GM21619 (cell line): Measurements from ENCODE around the gene TMEM123.
A peak's percentile ranks its signal among the peaks of the same experiment; 100 is the strongest.
"Not testable (repeated sequence)": the region's sequence is repeated elsewhere in the genome, so short reads cannot be mapped to it uniquely, and the experiment has no call there.

ENCODE experiments used
- ATAC-seq: cut with Tn5 transposase; IDR thresholded peaks from one replicate; pipeline ENCODE4 v1.9.1; 2021; ENCODE audit not compliant: unreplicated experiment

Gene TMEM123

GRCh38 chr11:102396708-102397563 is 55.6 kb downstream of the TMEM123 start:
- no peak for ATAC-seq

- ATAC-seq, result no peak
Observed at GRCh38 chr11:102395720-102396393, 56.7 kb downstream of the TMEM123 start.

GRCh38 chr11:102393272-102393730 is 59.3 kb downstream of the TMEM123 start:
- ATAC-seq, result no peak

DNA sequence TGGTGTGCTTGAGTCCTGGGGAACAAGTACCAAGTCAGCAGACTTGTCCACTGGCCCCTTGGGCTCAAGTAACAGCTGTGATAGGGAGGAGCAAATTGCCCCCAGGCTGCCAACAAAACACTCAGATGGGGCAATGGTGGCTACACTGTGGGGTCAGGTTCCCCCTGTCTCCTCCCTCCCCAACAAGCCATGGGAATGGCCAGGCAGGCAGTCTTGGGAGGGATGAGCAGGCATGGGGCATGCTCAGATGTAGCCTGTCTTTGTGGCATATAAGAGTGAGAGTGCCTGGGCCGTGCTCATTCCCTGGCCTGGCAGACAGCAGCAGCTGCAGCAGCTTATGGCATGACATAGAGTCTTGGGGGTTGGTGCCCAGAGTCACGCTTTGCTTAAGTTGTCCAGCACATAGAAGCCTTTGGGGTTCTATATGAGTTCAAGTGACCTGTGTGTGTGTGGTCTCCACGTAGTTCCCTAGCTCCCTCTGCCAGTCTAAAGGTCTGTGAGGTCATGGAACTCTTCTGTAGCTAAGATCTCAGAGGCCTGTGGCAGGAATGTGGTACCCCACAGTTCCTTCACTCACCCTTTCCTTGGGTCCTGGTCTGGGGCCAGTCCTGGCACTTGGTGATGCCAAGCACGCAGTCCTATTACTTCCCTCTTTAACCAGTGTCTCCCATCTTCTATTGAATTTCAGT is 60.9 kb downstream of the TMEM123 start:
- ATAC-seq, result no peak

GRCh38 chr11:102390667-102391465 is 61.7 kb downstream of the TMEM123 start:
- peak; percentile 90 for ATAC-seq

- no peak for ATAC-seq
Observed at GRCh38 chr11:102389253-102389652, 63.3 kb downstream of the TMEM123 start.

DNA sequence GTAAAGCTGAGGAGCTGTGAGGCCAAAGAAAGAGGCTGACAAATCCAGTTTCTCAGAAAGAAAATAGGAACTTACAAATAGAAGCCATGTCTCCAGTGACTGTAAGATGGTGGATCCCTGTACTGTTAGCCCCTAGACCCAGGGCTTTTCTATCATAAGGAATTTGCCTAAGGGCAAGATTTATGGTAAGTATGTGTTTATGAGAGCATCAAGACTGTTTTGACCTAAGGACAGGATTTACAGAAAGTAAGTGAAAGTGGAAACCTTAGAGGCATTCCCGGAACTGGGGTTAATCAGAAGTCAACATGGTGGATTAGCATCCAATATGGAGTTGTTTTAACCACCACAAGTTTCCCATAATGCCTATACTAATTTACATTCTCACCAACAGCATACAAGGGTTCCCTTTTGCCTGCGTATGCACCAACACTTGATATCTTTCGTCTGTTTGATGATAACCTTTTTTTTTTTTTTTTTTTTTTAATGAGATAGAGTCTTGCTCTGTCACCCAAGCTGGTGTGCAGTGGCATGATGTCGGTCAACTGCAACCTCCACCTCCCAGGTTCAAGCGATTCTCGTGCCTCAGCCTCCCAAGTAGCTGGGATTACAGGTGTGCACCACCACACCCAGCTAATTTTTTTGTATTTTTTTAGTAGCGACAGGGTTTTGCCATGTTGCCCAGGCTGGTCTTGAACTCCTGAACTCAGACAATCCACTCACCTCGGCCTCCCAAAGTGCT is 65.4 kb downstream of the TMEM123 start:
- ATAC-seq, result no peak

DNA sequence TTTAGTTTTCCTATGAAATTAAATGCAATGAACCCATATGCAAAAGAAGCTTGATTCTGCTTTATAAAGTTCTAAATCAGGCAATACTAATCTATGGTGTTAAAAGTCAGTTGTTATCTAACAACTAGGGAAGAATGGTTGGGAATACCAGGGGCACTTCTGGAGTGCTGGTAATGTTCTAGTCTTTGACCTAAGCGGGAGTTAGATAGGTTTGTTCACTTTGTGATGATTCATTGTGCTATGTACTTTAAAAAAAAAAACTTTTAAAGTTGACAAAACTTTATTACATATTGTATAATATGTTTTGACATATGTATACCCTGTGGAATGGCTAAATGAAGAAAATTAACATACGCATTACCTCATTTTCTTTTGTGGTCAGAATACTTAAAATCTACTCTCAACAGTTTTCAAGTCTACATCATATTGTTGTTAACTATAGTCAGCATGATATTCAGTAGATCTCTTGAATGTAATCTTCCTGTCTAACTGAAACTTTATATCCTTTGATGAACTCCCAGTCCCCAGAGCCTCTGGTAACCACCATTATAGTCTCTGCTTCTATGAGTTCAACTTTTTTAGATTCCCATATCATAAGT is 66.3 kb downstream of the TMEM123 start:
- no peak for ATAC-seq

- no peak for ATAC-seq
Observed at GRCh38 chr11:102385085-102386007, 67.2 kb downstream of the TMEM123 start.

DNA sequence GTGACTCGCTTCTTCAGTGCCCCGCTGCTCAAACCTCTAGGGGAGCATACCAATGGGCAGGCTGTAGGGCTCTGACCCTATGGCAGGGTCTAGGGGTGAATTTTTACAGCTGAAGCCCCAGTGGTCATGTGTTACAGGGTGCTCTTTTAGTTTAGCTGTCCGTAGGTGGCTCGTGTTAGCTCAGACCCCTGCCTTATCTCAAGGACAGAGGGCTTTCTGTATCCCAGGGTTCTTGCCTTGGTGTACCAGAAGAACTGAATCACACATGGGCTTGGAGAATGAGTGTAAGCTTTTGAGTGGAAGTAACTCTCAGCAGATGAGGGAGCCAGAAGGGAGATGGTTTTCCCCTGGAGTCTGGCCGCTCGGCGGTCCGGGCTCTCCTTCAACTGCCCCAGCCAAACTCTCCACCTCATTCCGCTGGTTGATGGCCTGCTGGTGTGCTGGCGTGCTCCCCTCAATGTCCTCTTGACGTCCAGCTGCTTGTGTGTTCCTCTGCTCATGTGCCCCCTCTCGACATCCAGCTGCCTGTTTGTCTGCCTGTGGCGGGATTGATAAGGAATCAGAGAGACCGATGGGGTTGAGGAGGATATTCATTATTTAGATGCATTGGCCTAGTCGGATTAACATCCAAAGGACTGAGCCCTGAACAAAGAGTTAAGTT is 68.0 kb downstream of the TMEM123 start:
- ATAC-seq, result no peak

DNA sequence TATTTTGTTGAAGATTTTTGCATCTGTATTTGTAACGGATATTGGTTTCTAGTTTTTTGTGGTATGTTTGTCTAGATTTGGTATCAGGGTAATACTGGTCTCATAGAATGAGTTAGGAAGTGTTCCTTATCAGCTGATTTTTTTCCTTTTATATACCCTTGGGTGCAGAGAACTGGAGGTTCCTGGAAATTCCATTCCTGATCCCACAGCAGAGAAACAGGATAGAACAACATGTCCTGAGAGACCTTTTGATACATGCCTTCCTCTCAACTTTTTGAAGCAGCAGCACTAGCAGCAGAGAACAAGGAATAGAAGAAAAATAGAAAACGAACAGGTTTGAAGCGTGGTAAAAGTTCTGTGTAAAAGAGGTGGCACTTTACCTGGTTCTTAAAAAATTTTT is 68.7 kb downstream of the TMEM123 start:
- ATAC-seq, result no peak

DNA sequence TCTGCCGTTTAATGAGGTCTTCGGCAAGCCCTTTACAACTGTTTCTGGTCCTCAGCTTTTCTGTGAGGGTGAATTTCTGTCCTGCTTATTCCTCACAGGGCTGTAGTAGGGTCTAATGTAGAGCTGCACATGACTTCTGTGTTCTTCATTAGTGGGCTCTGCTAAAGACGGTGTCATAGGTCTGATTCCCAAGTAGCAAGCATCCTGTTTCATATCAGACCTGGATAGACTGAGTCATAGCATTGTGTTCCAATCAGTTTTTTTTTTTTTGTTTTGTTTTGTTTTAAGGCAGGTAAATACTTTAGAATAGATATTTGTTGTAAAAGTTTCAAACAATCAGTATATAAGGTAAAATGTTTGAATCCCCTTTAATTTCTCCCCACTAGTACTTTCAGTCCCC is 70.2 kb downstream of the TMEM123 start:
- no peak for ATAC-seq

DNA sequence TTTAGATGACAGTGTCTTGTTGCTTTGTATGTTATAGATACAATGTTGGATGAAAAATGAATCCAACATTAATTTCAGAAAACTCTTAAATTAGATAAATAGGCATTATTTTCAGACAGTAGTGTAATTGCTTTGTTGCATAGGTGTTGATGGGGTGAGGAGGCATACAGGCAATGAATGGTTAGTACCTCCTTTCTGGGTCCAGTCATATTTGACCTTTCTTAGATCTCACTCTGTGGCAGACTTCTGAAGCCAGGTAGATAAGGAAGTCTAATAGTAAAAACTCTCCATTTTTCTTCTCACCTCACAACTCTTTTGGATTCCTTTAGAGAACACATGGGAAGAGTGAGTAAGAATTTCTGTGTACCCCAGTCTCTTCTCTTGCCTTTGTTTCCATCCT is 73.7 kb downstream of the TMEM123 start:
- no peak for ATAC-seq

DNA sequence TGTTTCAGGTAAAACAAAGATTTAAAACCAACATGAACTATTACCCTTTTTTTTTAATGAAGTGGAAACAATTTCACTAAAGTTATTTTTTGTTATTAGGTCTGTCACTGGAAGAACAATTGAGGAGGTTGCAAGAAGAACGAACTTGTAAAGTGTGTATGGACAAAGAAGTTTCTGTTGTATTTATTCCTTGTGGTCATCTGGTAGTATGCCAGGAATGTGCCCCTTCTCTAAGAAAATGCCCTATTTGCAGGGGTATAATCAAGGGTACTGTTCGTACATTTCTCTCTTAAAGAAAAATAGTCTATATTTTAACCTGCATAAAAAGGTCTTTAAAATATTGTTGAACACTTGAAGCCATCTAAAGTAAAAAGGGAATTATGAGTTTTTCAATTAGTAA is 74.7 kb downstream of the TMEM123 start:
- no peak for ATAC-seq

GRCh38 chr11:102375720-102376399 is 76.7 kb downstream of the TMEM123 start:
- no peak for ATAC-seq

GRCh38 chr11:102374633-102375424 is 77.7 kb downstream of the TMEM123 start:
- ATAC-seq, result not testable (repeated sequence)

DNA sequence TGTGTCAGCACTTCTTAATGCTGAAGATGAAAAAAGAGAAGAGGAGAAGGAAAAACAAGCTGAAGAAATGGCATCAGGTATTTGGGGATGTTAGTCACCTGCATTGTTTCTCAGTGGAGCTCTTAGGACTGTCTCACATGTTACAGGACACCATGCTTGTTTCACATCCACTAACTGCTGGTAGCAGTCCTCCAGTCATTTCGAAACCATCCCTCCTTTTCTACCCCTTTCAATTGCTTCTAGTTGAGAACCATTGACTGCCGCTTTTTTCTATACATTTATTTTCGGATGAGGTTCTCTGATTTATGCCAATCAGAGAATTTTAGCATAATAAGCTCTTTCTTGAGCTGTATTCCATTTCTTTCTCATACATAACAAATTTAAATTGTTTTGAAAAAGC is 84.1 kb downstream of the TMEM123 start:
- peak; percentile 100 for ATAC-seq
